ENCODE data around the gene SFXN2. TPM values are rescaled to one million over a fixed set of nuclear protein-coding genes. Genes with fewer than 3 reads are reported as not detected.

SFXN2 gene
- total RNA-seq, 1 donor from 2014 or later: 9.1 TPM

GRCh38 chr10:102752934-102753664 is 38.7 kb downstream of the SFXN2 start:
- H3K4me1 Mint-ChIP-seq (ENCODE audit: low read depth, unreplicated experiment): peaks cover 27% of the 10 kb centered on the region
- H4K20me1 ChIP-seq (ENCODE audit: insufficient read depth, low read length): peaks cover 44% of the 10 kb centered on the region
- H3K4me3 Mint-ChIP-seq (ENCODE audit: unreplicated experiment): peak overlapping the region; percentile 46
- peak overlapping the region; percentile 8 for H3K27ac Mint-ChIP-seq (ENCODE audit: unreplicated experiment)
- peak overlapping the region; percentile 16 for H3K4me3 ChIP-seq (ENCODE audit: insufficient read depth, low read depth, low read length)
- no peaks in the 10 kb centered on the region for H3K27me3 Mint-ChIP-seq (ENCODE audit: low read depth, unreplicated experiment)
- H3K27ac ChIP-seq (ENCODE audit: low read depth, low read length): peak overlapping the region; percentile 93
- DNase-seq (ENCODE audit: low read depth): peak; percentile 84
- peak; percentile 62 for FAIRE-seq
- H3K9me3 ChIP-seq (ENCODE audit: insufficient read depth, low read depth, low read length): no peaks in the 10 kb centered on the region
- no peaks in the 10 kb centered on the region for H3K9me3 Mint-ChIP-seq (ENCODE audit: unreplicated experiment)
- H3K9ac ChIP-seq (ENCODE audit: low read length): peak overlapping the region; percentile 73
- H2AFZ ChIP-seq (ENCODE audit: low read depth, low read length): no peak overlapping the region
- peaks cover 62% of the 10 kb centered on the region for H3K79me2 ChIP-seq (ENCODE audit: insufficient read depth, low read length)
- H3K27me3 ChIP-seq (ENCODE audit: insufficient read depth, low read length): no peaks in the 10 kb centered on the region
- H3K36me3 Mint-ChIP-seq (ENCODE audit: low read depth, unreplicated experiment): peaks cover 2% of the 10 kb centered on the region
- no peaks in the 10 kb centered on the region for H3K36me3 ChIP-seq (ENCODE audit: insufficient read depth, low read length)
- TF ChIP-seq CTCF (IDR thresholded peaks at IDR 0.05; ENCODE audit: insufficient read depth, low read depth, low read length) (peak; percentile 56), EZH2 (IDR thresholded peaks at IDR 0.05; ENCODE audit: insufficient read depth, low read length) (no peak)
- peak overlapping the region; percentile 68 for H3K4me2 ChIP-seq (ENCODE audit: low read length)
- H3K4me1 ChIP-seq (ENCODE audit: insufficient read depth, low read length): peaks cover 21% of the 10 kb centered on the region

- no peaks in the 10 kb centered on the region for H3K9me3 Mint-ChIP-seq (ENCODE audit: unreplicated experiment)
- H3K36me3 Mint-ChIP-seq (ENCODE audit: low read depth, unreplicated experiment): peaks cover 7% of the 10 kb centered on the region
- Histone ChIP-seq H3K79me2 (ENCODE audit: insufficient read depth, low read length) (peaks cover 62% of the 10 kb centered on the region), H3K4me2 (ENCODE audit: low read length) (peak overlapping the region; percentile 68), H3K4me3 (ENCODE audit: insufficient read depth, low read depth, low read length) (no peak overlapping the region), H3K27ac (ENCODE audit: low read depth, low read length) (peak overlapping the region; percentile 93), H3K27me3 (ENCODE audit: insufficient read depth, low read length) (no peaks in the 10 kb centered on the region), H2AFZ (ENCODE audit: low read depth, low read length) (no peak overlapping the region), H3K9me3 (ENCODE audit: insufficient read depth, low read depth, low read length) (no peaks in the 10 kb centered on the region), H3K36me3 (ENCODE audit: insufficient read depth, low read length) (no peaks in the 10 kb centered on the region), H4K20me1 (ENCODE audit: insufficient read depth, low read length) (peaks cover 38% of the 10 kb centered on the region), H3K4me1 (ENCODE audit: insufficient read depth, low read length) (peaks cover 21% of the 10 kb centered on the region), H3K9ac (ENCODE audit: low read length) (peak overlapping the region; percentile 73)
- TF ChIP-seq CTCF (IDR thresholded peaks at IDR 0.05; ENCODE audit: insufficient read depth, low read depth, low read length) (no peak), EZH2 (IDR thresholded peaks at IDR 0.05; ENCODE audit: insufficient read depth, low read length) (no peak)
- peak overlapping the region; percentile 8 for H3K27ac Mint-ChIP-seq (ENCODE audit: unreplicated experiment)
- DNase-seq (ENCODE audit: low read depth) (no peak), FAIRE-seq (no peak)
- H3K4me3 Mint-ChIP-seq (ENCODE audit: unreplicated experiment): no peak overlapping the region
- H3K4me1 Mint-ChIP-seq (ENCODE audit: low read depth, unreplicated experiment): peaks cover 28% of the 10 kb centered on the region
- H3K27me3 Mint-ChIP-seq (ENCODE audit: low read depth, unreplicated experiment): no peaks in the 10 kb centered on the region
These were observed 39.3 kb downstream of the SFXN2 start for GRCh38 chr10:102753718-102754117.

GRCh38 chr10:102757323-102757722 is 42.9 kb downstream of the SFXN2 start:
- no peaks in the 10 kb centered on the region for H3K9me3 Mint-ChIP-seq (ENCODE audit: unreplicated experiment)
- peaks cover 28% of the 10 kb centered on the region for H3K4me1 Mint-ChIP-seq (ENCODE audit: low read depth, unreplicated experiment)

More at GRCh38 chr10:102757323-102757722, 42.9 kb downstream of the SFXN2 start:
- no peak for TF ChIP-seq EZH2 (IDR thresholded peaks at IDR 0.05; ENCODE audit: insufficient read depth, low read length)
- no peak for TF ChIP-seq CTCF (IDR thresholded peaks at IDR 0.05; ENCODE audit: insufficient read depth, low read depth, low read length)
- H3K27ac ChIP-seq (ENCODE audit: low read depth, low read length): no peak overlapping the region
- no peak for FAIRE-seq
- Mint-ChIP-seq H3K36me3 (ENCODE audit: low read depth, unreplicated experiment) (peaks cover 9% of the 10 kb centered on the region), H3K4me3 (ENCODE audit: unreplicated experiment) (no peak overlapping the region), H3K27ac (ENCODE audit: unreplicated experiment) (no peak overlapping the region), H3K27me3 (ENCODE audit: low read depth, unreplicated experiment) (no peaks in the 10 kb centered on the region)
- no peaks in the 10 kb centered on the region for H3K27me3 ChIP-seq (ENCODE audit: insufficient read depth, low read length)
- no peak for DNase-seq (ENCODE audit: low read depth)
- H3K4me3 ChIP-seq (ENCODE audit: insufficient read depth, low read depth, low read length): no peak overlapping the region
- no peak overlapping the region for H2AFZ ChIP-seq (ENCODE audit: low read depth, low read length)
- H3K79me2 ChIP-seq (ENCODE audit: insufficient read depth, low read length): peaks cover 44% of the 10 kb centered on the region
- no peak overlapping the region for H3K9ac ChIP-seq (ENCODE audit: low read length)
- no peaks in the 10 kb centered on the region for H3K9me3 ChIP-seq (ENCODE audit: insufficient read depth, low read depth, low read length)
- H4K20me1 ChIP-seq (ENCODE audit: insufficient read depth, low read length): peaks cover 37% of the 10 kb centered on the region
- H3K4me2 ChIP-seq (ENCODE audit: low read length): no peak overlapping the region
- H3K4me1 ChIP-seq (ENCODE audit: insufficient read depth, low read length): peaks cover 12% of the 10 kb centered on the region
- no peaks in the 10 kb centered on the region for H3K36me3 ChIP-seq (ENCODE audit: insufficient read depth, low read length)
